ENCODE measurements around the gene GPR84. TPM values are rescaled to one million over a fixed set of nuclear protein-coding genes. Genes with fewer than 3 reads are reported as not detected.

Gene GPR84
- total and polyA plus RNA-seq, 9 of the 15 experiments (the other 6 are each of a cell fraction or from before 2014, with no cell fraction given), result 0.07 to 0.18 (median 0.11) TPM; not detected in 5

- TF ChIP-seq, protein P1, sequence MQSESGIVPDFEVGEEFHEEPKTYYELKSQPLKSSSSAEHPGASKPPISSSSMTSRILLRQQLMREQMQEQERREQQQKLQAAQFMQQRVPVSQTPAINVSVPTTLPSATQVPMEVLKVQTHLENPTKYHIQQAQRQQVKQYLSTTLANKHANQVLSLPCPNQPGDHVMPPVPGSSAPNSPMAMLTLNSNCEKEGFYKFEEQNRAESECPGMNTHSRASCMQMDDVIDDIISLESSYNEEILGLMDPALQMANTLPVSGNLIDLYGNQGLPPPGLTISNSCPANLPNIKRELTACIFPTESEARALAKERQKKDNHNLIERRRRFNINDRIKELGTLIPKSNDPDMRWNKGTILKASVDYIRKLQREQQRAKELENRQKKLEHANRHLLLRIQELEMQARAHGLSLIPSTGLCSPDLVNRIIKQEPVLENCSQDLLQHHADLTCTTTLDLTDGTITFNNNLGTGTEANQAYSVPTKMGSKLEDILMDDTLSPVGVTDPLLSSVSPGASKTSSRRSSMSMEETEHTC (IDR thresholded peaks at IDR 0.05), result 0 out of 2 replicates have a peak, but pooled peaks have one; percentile 26
- no peak for TF ChIP-seq FOSL1 (tag; conservative IDR thresholded peaks at IDR 0.05)
- no peak for TF ChIP-seq NEUROD1 (IDR thresholded peaks at IDR 0.05; ENCODE audit: borderline replicate concordance, low read depth, low read length, partially characterized antibody)
- TF ChIP-seq BRD9 (IDR thresholded peaks at IDR 0.05; ENCODE audit: low read depth, partially characterized antibody), result no peak
- TF ChIP-seq PML (IDR thresholded peaks at IDR 0.05; ENCODE audit: low read length), result 0 out of 2 replicates have a peak, but pooled peaks have one; percentile 4
- TF ChIP-seq RAD21 (CRISPR knock-in tag; conservative IDR thresholded peaks at IDR 0.05 in 1 of 2, IDR thresholded peaks at IDR 0.05 in 1 of 2), result no peak; a peak in 1 of 4 replicates
- TF ChIP-seq, protein P2, sequence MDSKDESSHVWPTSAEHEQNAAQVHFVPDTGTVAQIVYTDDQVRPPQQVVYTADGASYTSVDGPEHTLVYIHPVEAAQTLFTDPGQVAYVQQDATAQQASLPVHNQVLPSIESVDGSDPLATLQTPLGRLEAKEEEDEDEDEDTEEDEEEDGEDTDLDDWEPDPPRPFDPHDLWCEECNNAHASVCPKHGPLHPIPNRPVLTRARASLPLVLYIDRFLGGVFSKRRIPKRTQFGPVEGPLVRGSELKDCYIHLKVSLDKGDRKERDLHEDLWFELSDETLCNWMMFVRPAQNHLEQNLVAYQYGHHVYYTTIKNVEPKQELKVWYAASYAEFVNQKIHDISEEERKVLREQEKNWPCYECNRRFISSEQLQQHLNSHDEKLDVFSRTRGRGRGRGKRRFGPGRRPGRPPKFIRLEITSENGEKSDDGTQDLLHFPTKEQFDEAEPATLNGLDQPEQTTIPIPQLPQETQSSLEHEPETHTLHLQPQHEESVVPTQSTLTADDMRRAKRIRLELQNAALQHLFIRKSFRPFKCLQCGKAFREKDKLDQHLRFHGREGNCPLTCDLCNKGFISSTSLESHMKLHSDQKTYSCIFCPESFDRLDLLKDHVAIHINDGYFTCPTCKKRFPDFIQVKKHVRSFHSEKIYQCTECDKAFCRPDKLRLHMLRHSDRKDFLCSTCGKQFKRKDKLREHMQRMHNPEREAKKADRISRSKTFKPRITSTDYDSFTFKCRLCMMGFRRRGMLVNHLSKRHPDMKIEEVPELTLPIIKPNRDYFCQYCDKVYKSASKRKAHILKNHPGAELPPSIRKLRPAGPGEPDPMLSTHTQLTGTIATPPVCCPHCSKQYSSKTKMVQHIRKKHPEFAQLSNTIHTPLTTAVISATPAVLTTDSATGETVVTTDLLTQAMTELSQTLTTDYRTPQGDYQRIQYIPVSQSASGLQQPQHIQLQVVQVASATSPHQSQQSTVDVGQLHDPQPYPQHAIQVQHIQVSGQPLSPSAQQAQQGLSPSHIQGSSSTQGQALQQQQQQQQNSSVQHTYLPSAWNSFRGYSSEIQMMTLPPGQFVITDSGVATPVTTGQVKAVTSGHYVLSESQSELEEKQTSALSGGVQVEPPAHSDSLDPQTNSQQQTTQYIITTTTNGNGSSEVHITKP (IDR thresholded peaks at IDR 0.05; ENCODE audit: partially characterized antibody), result peak; percentile 1
- no peak for TF ChIP-seq PHB2 (IDR thresholded peaks at IDR 0.05; ENCODE audit: low read depth)
- no peak for TF ChIP-seq FOXM1 (IDR thresholded peaks at IDR 0.05; ENCODE audit: low read depth)
- TF ChIP-seq FOXM1 (CRISPR knock-in tag; IDR thresholded peaks at IDR 0.05; ENCODE audit: low read depth), result 0 out of 2 replicates have a peak, but pooled peaks have one; percentile 30
- TF ChIP-seq CBX1 (IDR thresholded peaks at IDR 0.05; ENCODE audit: low read depth), result no peak
- TF ChIP-seq MED1 (CRISPR knock-in tag; IDR thresholded peaks at IDR 0.05; ENCODE audit: borderline replicate concordance), result no peak
- no peak for TF ChIP-seq NFRKB (IDR thresholded peaks at IDR 0.05; ENCODE audit: low read depth)
- TF ChIP-seq JUN (IDR thresholded peaks at IDR 0.05; ENCODE audit: borderline replicate concordance, low read depth, low read length), result no peak
- TF ChIP-seq JUN (CRISPR knock-in tag; IDR thresholded peaks at IDR 0.05; ENCODE audit: borderline replicate concordance), result no peak
- TF ChIP-seq, protein P3, sequence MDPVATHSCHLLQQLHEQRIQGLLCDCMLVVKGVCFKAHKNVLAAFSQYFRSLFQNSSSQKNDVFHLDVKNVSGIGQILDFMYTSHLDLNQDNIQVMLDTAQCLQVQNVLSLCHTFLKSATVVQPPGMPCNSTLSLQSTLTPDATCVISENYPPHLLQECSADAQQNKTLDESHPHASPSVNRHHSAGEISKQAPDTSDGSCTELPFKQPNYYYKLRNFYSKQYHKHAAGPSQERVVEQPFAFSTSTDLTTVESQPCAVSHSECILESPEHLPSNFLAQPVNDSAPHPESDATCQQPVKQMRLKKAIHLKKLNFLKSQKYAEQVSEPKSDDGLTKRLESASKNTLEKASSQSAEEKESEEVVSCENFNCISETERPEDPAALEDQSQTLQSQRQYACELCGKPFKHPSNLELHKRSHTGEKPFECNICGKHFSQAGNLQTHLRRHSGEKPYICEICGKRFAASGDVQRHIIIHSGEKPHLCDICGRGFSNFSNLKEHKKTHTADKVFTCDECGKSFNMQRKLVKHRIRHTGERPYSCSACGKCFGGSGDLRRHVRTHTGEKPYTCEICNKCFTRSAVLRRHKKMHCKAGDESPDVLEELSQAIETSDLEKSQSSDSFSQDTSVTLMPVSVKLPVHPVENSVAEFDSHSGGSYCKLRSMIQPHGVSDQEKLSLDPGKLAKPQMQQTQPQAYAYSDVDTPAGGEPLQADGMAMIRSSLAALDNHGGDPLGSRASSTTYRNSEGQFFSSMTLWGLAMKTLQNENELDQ (CRISPR knock-in tag; IDR thresholded peaks at IDR 0.05; ENCODE audit: borderline replicate concordance), result no peak
- TF ChIP-seq HMBOX1 (IDR thresholded peaks at IDR 0.05), result peak; percentile 14; the same call in 1 of the 2 replicates
- TF ChIP-seq NCOR1 (IDR thresholded peaks at IDR 0.05), result no peak
- TF ChIP-seq MTF1 (CRISPR knock-in tag; IDR thresholded peaks at IDR 0.05; ENCODE audit: borderline replicate concordance), result no peak
- 0 out of 2 replicates have a peak, but pooled peaks have one; percentile 44 for TF ChIP-seq ETV5 (CRISPR knock-in tag; IDR thresholded peaks at IDR 0.05; ENCODE audit: low read depth)
- no peak for TF ChIP-seq PRMT5 (CRISPR knock-in tag; IDR thresholded peaks at IDR 0.05)
- TF ChIP-seq SMARCA5 (IDR thresholded peaks at IDR 0.05), result no peak
Observed at GRCh38 chr12:54390176-54390667, 25.9 kb upstream of the GPR84 start (continued).

All from K562 (cell line).